ENCODE measurements around the gene DENND1A.
"Not testable (repeated sequence)": the region's sequence is repeated elsewhere in the genome, so short reads cannot be mapped to it uniquely, and the experiment has no call there.

The DENND1A gene

DNA sequence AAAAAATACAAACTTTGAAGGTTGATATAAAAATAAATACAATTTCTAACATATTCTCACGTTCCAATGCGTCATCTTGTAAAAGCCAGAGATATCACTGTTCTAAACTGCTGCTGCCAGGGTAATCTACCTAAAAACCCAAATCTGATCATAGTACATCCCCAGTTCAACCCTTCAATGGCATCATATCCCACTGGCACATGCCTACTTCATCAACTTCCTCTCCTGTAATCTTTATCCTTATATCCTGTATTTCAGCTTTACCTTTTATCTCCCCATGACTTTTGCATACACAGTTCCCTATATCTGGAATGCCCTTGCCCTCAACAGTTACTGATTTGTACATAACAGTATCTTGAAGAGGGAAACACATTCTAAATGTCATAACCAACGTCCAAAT, 7.5 kb downstream of the DENND1A start:
- DNase-seq, result no peak

DNA sequence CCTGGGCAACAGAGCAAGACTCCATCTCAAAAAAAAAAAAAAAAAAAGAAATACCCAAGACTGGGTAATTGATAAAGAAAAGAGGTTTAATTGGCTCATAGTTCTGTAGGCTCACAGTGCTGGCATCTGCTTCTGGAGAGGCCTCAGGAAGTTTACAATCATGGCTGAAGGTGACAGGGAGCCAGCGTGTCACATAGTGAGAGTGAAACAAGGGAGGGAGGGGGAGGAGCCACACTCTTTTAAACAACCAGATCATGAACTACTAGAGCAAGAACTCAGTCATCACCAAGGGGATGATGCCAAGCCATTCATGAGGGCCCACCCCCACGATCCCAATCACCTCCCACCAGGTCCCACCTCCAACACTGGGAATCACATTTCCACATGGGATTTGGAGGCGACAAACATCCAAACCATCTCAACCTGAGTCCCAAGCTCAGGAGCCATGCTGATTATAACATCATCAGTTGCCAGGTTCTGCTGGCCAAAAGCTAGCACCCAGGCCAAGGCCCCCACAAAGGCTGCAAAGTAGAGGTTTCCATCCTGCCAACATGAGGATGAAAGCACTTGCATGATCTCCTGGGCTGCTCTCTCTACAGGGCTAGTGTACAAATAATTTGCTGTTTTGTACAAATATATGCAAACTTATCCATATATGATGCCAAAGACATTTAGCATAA, 15.3 kb downstream of the DENND1A start:
- DNase-seq, result no peak

DNA sequence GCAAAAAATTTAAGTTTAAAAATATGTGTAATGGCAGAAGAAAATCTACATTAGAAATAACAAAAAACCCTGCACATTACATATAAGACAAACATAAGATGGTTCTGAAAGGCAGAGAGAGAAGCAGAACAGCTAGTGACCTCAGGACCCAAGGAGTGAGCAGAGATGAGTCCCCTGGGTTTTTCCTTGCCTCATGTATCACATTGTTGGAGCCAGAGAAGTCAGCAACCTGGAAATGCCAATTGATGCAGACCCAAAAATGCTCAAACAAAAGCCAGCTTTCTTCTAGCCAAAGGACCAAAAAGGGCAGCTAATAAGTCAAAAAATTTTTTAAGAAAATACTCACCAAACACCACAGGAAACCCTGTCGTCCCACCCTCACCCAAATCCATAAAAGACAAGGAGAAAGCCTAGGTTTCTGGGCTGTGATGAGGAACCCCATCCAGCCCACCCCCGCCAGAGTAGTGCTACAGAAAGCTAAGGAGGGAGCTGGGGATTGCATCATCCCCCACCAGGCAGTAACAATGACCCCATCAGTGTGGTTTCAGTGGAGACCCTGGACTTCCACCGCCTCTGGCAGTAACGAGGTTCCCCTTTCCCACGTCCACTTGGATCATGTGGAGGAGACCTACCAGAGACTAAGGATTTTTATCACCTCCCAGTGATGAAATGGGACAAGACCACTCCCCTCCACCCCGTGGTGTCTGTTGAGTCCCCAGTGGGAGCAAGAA, 17.6 kb downstream of the DENND1A start:
- DNase-seq, result no peak

DNA sequence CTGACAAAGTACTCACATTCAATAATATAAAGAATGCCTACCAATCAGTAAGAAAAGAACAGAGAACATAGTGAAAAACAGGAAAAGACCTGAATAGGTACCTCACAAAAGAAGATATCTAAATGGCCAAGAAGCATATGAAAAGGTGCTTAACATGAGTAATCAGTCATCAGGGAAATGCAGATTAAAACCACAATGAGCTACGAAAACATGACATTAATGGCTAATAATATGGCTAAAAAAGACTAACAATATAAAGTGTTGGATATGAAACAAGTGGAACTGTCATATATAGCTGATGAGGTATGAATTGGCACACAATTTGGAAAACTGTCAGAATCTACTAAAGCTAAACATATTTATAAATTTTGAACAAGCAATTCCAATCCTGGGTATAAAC, 18.9 kb downstream of the DENND1A start:
- no peak for DNase-seq

DNA sequence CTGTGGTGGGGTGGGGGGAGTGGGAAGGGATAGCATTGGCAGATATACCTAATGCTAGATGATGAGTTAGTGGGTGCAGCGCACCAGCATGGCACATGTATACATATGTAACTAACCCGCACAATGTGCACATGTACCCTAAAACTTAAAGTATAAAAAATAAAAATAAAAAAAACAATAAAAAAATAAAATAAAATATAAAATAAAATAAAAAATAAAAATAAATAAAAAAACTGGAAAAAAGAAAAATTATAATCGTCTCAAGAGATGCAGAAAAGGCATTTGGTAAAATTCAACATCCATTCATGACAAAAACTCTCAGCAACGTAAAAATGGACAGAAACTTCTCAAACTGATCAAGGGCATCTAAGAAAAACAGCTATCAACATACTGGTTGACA, 20.7 kb downstream of the DENND1A start:
- DNase-seq, result not testable (repeated sequence)

DNA sequence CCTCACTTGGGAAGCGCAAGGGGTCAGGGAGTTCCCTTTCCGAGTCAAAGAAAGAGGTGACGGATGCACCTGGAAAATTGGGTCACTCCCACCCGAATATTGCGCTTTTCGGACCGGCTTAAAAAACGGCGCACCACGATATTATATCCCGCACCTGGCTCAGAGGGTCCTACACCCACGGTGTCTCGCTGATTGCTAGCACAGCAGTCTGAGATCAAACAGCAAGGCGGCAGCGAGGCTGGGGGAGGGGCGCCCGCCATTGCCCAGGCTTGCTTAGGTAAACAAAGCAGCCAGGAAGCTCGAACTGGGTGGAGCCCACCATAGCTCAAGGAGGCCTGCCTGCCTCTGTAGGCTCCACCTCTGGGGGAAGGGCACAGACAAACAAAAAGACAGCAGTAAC, 26.4 kb downstream of the DENND1A start:
- not testable (repeated sequence) for DNase-seq

DNA sequence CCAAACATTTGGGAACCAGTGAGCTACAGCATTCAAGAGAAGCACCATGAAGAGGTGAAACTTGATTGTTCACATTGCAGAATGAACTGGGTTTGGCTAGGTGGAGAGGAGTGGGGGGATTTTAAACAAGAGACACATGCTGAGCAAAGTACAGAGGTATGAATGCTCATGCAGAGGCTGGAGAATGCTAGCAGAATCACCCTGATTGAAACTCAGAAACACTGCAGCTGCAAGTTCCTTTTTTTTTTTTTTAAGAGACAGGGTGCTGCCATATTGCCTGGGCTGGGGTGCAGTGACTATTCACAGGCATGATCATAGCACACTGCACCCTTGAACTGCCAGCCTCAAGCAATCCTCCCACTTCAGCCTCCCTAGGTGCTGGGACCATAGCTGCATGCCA, 35.1 kb downstream of the DENND1A start:
- no peak for DNase-seq

DNA sequence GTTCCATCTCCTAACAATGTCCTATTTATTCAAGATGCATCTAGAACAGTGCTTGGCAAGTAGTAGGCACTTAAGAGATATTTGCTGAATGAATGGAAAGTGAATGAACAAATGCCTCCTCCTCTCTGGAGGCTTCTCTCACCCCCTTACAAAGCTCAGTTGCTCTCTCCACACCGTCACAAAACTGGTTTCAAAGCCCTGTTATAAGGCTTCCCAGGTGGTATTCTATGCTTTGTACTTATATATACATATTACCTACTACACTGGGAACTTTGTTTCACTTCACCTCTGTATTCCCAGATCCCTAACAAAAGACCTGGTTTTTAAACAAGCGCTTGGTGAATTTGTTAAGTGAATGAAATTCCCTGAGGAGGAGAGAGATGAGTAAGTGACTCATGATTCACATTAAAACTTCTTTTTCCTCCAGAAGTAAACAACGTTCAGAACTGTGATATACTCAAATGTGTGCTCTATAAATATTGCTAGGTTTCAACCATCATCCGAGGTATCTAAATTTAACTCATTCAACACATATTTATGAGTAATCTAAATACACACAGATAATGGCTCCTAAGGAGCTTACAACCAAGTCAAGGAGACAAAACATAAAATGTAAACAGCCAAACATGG, 36.0 kb downstream of the DENND1A start:
- DNase-seq, result no peak

DNA sequence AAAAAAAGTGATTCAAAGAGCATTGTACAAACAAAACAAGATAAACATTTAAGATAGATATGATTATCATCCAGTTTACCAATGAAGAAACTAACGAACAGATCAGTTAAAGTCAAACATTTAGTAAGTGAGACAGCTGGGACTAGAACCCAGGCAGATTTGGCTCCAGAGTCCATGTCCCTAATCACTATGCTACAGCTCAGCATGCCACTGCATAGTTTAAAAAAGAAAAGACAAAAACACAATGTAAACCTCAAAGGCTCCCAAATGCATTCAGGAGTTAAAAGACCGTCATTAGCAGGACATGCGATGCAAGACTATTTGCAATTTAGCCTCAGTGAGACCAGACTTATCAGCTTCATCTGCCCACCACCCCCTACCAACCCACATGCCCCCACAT, 36.8 kb downstream of the DENND1A start:
- DNase-seq, result no peak

DNA sequence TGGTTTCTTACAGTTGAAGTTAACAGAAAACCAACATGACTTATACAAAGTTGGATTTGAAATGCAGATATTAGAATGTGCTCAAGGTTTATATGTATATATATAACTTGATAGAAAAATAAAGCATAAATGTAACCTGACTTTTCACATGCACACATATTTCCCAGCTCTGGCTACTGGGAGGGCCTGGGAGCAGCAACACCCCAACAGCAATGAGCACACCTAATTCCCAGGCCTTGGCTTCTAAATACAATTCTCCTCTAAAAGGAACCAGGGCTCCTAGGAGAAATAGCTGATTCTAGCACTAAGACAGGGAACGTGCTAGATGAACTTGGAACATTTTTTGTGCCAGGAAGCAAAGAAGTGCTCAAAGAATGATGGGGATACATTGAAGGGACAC, 42.1 kb downstream of the DENND1A start:
- DNase-seq, result no peak

DNA sequence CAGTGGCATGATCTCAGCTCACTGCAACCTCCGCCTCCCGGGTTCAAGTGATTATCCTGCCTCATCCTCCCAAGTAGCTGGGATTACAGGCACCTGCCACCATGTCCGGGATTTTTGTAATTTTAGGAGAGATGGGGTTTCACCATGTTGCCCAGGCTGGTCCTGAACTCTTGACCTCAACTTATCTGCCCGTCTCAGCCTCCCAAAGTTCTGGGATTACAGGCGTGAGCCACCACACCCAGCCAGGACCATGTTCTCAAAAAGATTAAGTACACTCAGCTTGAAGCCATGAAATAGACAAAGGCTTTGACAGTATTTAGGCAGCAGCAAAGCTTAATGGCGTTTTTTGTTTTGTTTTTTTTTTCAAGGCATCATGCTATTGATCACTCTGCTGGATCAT, 44.1 kb downstream of the DENND1A start:
- DNase-seq, result not testable (repeated sequence)

DNA sequence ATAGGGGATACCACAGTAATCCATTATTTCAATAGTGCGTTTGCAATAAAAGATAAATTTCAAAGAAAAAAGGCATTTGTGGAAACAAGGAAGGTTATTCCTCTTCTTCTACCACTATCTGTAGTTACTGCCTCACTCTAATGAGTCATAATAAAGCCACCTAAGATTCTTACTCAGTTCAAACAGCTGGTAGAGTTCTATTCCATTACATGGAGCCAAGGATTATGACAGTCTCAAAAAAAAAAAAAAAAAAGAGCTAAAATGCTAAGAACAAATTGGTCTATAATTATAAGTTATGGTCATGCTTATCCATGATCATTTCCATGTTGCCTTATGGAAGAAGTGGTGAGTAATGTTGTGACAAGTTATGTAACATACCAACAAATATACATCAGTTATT, 46.3 kb downstream of the DENND1A start:
- no peak for DNase-seq

DNA sequence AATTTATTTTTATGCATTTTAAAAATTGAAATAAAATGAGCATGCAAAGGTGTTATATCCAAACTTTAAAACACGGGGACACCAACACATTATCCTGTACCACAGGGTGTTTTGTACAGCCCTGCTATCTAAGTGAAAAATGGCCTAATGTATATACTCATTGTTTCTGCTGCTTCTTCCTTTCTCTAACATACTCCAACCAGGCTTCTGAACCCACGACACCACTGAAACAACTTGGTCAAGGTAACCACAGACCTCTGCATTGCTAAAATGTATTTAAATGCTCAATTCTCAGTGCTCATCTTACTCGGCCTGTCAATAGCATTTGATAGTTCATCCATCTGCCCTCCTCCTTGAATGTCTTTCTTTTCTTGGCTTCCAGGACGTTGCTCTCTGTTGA, 48.3 kb downstream of the DENND1A start:
- DNase-seq, result no peak

DNA sequence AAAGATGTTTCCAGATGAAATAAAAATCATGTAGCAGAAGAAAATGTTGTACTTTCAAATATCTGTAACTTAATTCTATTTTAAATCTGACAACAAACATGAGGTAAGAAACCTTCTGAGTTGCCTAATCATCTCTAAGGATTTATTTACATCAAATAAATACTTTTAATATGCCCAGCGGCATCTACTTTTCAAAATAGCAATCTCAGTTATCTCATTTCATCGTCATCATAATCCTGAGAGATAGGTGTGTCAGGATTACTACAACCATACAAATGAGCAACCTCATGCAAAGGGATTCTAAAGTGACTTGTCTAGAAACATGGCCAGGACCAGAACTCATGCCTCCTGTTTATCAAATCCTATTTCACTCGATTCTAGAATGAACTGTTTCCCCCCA, 49.5 kb downstream of the DENND1A start:
- DNase-seq, result no peak

DNA sequence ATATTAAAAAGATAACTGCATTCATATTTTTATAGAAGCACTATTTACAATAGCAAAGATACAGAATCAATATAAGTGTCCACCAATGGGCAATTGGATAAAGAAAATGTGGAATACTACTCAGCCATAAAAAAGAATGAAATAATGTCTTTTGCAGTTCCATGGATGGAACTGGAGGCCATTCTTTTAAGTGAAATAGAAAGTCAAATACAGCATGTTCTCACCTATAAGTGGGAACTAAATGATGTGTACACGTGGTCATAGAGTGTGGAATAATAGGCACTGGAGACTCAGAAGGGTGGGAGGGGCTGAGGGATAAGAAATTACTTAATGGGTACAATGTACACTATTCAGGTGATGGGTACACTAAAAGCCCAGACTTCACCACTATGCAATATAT, 53.2 kb downstream of the DENND1A start:
- DNase-seq, result no peak

DNA sequence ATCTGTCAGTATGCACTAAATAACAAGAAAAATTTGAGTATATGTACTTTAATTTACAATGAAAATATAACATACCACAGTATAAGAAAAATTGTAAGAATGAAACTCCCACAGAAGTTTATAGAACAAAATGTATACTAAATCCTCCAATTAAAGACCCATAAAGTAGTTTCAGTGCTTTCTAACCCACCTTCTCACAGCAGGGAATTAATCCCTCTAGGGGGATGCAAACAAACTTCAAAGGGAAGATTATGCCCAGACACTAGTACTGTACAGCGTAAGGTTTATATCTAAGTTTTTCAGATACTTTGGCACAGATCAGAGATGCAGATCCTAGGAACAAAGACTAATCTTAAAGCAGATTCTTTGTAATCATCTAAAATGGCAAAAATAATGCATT, 57.2 kb downstream of the DENND1A start:
- no peak for DNase-seq

DNA sequence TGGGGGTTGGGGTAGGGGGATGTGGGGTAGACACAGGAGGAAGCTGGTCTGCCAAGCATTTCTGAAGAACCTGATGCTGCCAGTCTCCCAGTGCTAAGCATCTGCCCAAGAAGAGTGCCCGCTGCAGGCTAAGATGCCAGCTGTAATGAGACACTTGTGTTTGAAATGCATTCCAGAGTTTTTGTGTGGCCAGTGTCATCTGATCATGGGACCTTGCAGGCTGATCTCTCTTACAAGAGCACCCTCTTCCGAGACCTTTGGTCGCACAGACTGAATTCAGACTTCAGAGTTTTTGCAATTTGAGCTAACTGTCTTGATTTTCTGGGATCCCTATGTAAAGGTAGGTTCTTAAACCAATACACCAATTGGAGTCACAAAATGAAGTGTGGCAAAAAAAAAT, 58.1 kb downstream of the DENND1A start:
- no peak for DNase-seq

DNA sequence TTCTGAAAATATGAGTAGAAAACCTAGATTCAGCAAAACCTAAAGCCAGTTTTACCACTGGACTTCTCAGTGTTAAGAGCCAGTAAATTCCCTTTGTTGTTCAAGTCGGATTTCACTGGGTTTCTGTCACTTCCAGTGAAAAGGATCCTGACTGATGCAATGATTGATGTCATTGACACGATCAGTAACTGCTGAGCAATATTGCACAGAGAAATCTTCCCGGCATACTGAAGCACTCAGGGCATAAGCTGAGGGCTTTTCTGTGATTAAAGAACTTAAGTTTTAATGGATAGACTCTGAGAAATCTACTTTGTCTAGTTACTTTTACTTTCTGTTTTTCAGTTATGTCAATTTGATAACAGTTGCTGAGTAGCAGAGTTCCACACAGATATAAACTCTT, 61.9 kb downstream of the DENND1A start:
- no peak for DNase-seq

DNA sequence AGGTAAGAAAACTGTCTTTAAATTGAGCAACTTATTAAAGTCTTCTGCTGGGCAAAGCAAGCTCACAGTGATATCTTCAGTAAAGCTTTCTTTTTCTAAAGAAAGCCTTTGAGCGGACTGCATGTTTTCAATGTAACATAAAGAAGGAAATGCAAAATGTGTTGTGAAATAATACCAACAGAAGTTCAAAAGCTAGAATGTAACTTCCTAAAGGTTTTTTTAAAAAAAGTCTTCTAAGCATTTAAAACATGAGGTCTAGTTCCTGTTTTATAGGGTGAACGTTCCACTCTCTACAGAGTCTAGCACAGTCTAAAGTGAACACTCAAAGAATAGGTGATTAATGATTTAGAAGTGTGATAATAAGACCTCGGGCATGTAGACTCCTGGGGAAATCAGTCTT, 62.9 kb downstream of the DENND1A start:
- no peak for DNase-seq

DNA sequence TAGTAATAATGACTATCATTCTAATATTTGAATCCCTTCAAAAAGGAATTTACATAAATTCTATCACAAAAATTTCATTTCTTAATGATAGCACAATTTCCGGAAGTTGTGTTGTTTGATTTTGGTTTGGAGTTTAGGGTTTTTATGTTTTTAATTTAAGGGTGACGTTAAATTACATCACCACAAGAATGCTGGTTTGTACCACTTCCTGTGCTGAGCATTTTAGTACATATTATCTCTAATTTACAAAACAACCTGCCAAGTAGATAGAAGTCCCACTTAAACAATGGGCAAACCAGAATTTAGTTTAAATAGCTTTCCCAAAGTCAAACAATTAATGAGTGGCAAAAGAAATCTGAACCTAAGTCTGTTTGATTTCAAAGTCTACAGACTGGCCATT, 63.4 kb downstream of the DENND1A start:
- DNase-seq, result no peak

DNA sequence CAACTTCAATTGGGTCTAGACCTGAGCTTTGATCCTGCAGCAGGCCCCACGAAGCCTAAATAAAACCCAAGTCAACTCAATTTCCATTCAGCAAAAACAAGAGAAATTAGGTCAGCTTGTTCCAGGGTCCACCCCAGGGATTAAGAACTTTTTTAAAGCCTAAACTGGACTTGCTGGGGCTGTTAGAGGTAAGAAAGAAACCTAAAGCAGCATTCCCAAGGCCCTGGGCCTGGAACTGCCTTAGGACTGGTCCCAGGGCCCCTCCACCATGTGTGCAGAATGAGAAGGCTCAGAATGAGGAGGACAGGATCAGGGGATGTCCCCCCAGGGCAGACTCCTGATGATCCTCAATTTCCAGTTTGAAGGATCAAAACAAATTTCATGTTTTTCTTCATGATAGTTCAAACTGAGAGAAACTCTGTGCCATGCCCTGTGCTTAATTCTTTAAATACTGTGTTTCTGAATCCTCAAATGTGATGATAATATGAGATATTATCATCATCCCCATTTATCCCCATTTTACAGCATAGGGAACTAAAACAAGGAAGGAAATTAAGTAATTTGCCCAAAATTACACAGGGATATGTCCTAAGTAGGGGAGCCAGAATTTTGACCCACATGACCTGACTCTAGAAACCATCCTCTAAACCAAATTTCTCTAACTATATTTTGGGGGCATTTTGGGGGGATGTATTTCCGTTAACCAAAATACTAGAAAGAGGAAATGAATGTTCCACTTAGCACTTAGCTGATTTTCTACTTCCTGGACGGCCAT, 64.5 kb downstream of the DENND1A start:
- DNase-seq, result no peak

DNA sequence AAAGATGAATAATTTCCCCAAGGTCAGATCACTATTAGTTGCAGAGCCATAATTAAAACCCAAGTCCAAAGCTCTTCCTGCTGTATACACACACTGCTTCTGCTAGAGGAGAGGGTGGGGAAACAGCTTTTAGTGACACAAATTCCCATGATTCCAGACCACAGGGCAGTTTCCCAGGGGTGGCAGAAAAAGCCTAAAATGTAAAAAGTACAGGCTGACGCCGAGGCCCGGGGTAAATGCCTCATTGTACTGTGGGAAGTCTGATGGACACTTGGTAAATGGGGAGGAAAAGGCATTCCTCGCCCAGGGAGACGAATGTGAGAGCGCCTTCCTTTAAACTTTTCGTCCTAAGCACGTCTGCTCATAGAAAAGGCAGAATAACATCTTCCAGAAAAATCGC, 65.7 kb downstream of the DENND1A start:
- DNase-seq, result no peak

DNA sequence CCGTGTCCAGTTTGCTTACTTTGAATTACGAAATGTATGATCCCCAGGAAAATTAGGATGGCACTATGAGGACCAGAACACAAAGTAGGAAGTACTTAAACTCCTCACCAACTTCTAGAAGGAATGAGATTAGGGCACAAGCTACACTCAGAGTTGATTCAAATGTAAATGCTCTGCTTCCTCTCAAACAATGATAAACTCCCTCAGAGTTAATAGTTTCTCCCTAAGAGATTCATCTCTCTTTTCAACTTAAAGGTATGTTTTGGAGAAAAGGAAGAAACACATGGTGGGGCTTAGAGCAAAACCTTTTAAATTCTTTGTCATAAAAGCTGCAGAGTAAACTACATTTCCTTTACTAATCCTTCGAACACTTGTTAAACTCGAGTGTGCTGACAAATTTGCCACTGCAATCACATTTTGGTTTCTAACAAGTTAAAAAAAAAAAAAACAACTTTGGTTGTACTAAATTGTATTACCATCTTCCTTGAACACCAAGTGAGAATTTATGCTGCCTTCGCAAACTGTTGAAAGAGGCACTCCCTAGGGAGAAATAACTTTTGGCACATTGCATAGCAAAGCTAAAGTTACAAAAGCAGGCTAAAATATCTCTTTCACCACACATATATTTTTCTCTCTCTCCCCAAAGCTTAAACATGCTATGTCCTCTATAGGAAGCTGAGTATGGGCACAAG, 66.6 kb downstream of the DENND1A start:
- no peak for DNase-seq

Measured in activated CD4-positive, alpha-beta T cell treated with anti-CD3 and anti-CD28 coated beads for 4 hours (primary cell).